Right lobe of liver (tissue), 4 donors: ENCODE results near the gene TTC31.

ENCODE experiments used
- CTCF ChIP-seq, 4 donors: fragments of 200-600 bp in 3 of 4; fragments of 450-650 bp in 1 of 4; IDR thresholded peaks; one replicate each; pipeline versions ENCODE4 v1.5.1 to v1.8.0; 2016 to 2022; ENCODE audit warnings: antibody characterized with exemption in 4 of 4, mild to moderate bottlenecking in 2 of 4
- POLR2A ChIP-seq: fragments of 450-650 bp; IDR thresholded peaks from one replicate; pipeline ENCODE4 v1.6.1; 2017; ENCODE audit warnings: antibody characterized with exemption, mild to moderate bottlenecking
- donor health status: DM: no; HTN: no; CAD: no.
- donor health status: DM: no; HTN: no; CAD: no.
- donor health status: DM: no; HTN: yes; CAD: no.

- TF ChIP-seq CTCF (IDR thresholded peaks at IDR 0.05) (no peak), POLR2A (no peak)
Measured at GRCh38 chr2:74515271-74515980, 32.5 kb downstream of the TTC31 start.
